HEK293 (cell line): ENCODE results near the gene LPP.

Experiments used
- CTCF ChIA-PET: fragments of 350-600 bp; formaldehyde crosslinking; extraction: SDS; loops from one replicate; lab custom pipeline; 2021; ENCODE audit warnings: antibody characterized with exemption; lab: Yijun Ruan, JAX
- POLR2A ChIA-PET: fragments of 300-600 bp; formaldehyde crosslinking; extraction: SDS; loops from one replicate; lab custom pipeline; 2020; ENCODE audit warnings: antibody characterized with exemption, inconsistent platforms; lab: Yijun Ruan, JAX
- H3K27ac ChIP-seq: fragments of 200-500 bp; sonication (Bioruptor generic); 2 replicates; pipeline ENCODE4 v1.5.1; 2014; ENCODE audit warnings: low read depth, low read length, control low read depth, inconsistent platforms; ENCODE audit errors: extremely low read depth
- H3K36me3 ChIP-seq, 2 experiments: fragments of 200-500 bp in 1 of 2; sonication (Bioruptor generic) in 1 of 2; 1 replicate in 1 of 2; 2 replicates in 1 of 2; pipeline ENCODE4 v1.5.1; 2014 to 2017; ENCODE audit warnings: inconsistent platforms in 2 of 2, low read length in 2 of 2; ENCODE audit not compliant: control insufficient read depth in 2 of 2, insufficient read depth in 1 of 2
- H3K4me1 ChIP-seq: fragments of 200-500 bp; sonication (Bioruptor generic); 2 replicates; pipeline ENCODE4 v1.5.1; 2014; ENCODE audit warnings: mild to moderate bottlenecking, low read length, inconsistent platforms; ENCODE audit not compliant: control insufficient read depth, insufficient read depth
- H3K4me3 ChIP-seq: 2 replicates; pipeline ENCODE4 v1.5.1; 2011; ENCODE audit warnings: low read depth, mild to moderate bottlenecking, control low read depth, low read length, moderate library complexity
- H3K9me3 ChIP-seq: fragments of 200-500 bp; sonication (Bioruptor generic); 2 replicates; pipeline ENCODE4 v1.5.1; 2014; ENCODE audit warnings: low read depth, low read length, inconsistent platforms; ENCODE audit not compliant: control insufficient read depth, insufficient read depth
- GLIS1 ChIP-seq: fragments of 450-650 bp; formaldehyde crosslinking; IDR thresholded peaks from 2 replicates; pipeline ENCODE4 v1.5.1; 2016; ENCODE audit warnings: missing biosample characterization, missing genetic modification characterization
- MEIS1 ChIP-seq: sonication (generic); formaldehyde crosslinking; IDR thresholded peaks from 2 replicates; pipeline ENCODE4 v1.8.1; 2022; ENCODE audit warnings: missing genetic modification reagents, mild to moderate bottlenecking, borderline replicate concordance
- MYNN ChIP-seq: fragments of 450-650 bp; formaldehyde crosslinking; IDR thresholded peaks from 2 replicates; pipeline ENCODE4 v1.5.1; 2016; ENCODE audit warnings: missing biosample characterization, missing genetic modification characterization, borderline replicate concordance
- REPIN1 ChIP-seq: fragments of 450-650 bp; formaldehyde crosslinking; IDR thresholded peaks from 2 replicates; pipeline ENCODE4 v1.5.1; 2017; ENCODE audit warnings: missing biosample characterization, missing genetic modification characterization, low read depth
- SALL2 ChIP-seq: fragments of 450-650 bp; formaldehyde crosslinking; IDR thresholded peaks from 2 replicates; pipeline ENCODE4 v1.5.0; 2017; ENCODE audit warnings: missing biosample characterization, mild to moderate bottlenecking, missing genetic modification characterization, borderline replicate concordance
- TCF7L2 ChIP-seq: IDR thresholded peaks from 2 replicates; pipeline ENCODE4 v1.6.1; 2011; ENCODE audit warnings: low read depth, mild to moderate bottlenecking, inconsistent platforms, low read length, moderate library complexity, borderline replicate concordance
- ZBTB44 ChIP-seq: fragments of 450-650 bp; IDR thresholded peaks from 2 replicates; pipeline ENCODE4 v1.5.1; 2018; ENCODE audit warnings: missing biosample characterization, mild to moderate bottlenecking, missing genetic modification characterization
- ZEB2 ChIP-seq: fragments of 450-650 bp; formaldehyde crosslinking; IDR thresholded peaks from 2 replicates; pipeline ENCODE4 v1.5.1; 2016; ENCODE audit warnings: missing biosample characterization, missing genetic modification characterization
- ZFP3 ChIP-seq: fragments of 450-650 bp; formaldehyde crosslinking; IDR thresholded peaks from 2 replicates; pipeline ENCODE4 v1.5.1; 2016; ENCODE audit warnings: low read depth, missing biosample characterization, missing genetic modification characterization
- ZNF10 ChIP-seq: fragments of 450-650 bp; formaldehyde crosslinking; IDR thresholded peaks from 2 replicates; pipeline ENCODE4 v1.5.1; 2017; ENCODE audit warnings: missing biosample characterization, missing genetic modification characterization
- ZNF138 ChIP-seq: fragments of 450-650 bp; formaldehyde crosslinking; IDR thresholded peaks from 2 replicates; pipeline ENCODE4 v1.5.1; 2016; ENCODE audit warnings: missing biosample characterization, missing genetic modification characterization, borderline replicate concordance
- ZNF169 ChIP-seq: fragments of 450-650 bp; formaldehyde crosslinking; IDR thresholded peaks from 2 replicates; pipeline ENCODE4 v1.5.1; 2016; ENCODE audit warnings: missing biosample characterization, missing genetic modification characterization
- ZNF19 ChIP-seq: fragments of 450-650 bp; formaldehyde crosslinking; IDR thresholded peaks from 2 replicates; pipeline ENCODE4; 2016; ENCODE audit warnings: missing biosample characterization, missing genetic modification characterization, low read depth
- ZNF202 ChIP-seq: fragments of 450-650 bp; formaldehyde crosslinking; IDR thresholded peaks from 2 replicates; pipeline ENCODE4 v1.5.1; 2016; ENCODE audit warnings: missing biosample characterization, missing genetic modification characterization, borderline replicate concordance
- ZNF391 ChIP-seq: fragments of 450-650 bp; formaldehyde crosslinking; IDR thresholded peaks from 2 replicates; pipeline ENCODE4 v1.5.1; 2016; ENCODE audit warnings: low read depth, missing biosample characterization, missing genetic modification characterization, borderline replicate concordance
- ZNF416 ChIP-seq: fragments of 450-650 bp; formaldehyde crosslinking; IDR thresholded peaks from 2 replicates; pipeline ENCODE4 v1.5.1; 2016; ENCODE audit warnings: missing biosample characterization, missing genetic modification characterization
- ZNF426 ChIP-seq: fragments of 450-650 bp; formaldehyde crosslinking; IDR thresholded peaks from 2 replicates; pipeline ENCODE4 v1.5.1; 2017; ENCODE audit warnings: missing biosample characterization, missing genetic modification characterization, mild to moderate bottlenecking, inconsistent platforms, moderate library complexity
- ZNF747 ChIP-seq: fragments of 450-650 bp; formaldehyde crosslinking; IDR thresholded peaks from 2 replicates; pipeline ENCODE4 v1.5.1; 2016; ENCODE audit warnings: missing biosample characterization, missing genetic modification characterization
- TF ChIP-seq, protein P1 (sequence below): fragments of 450-650 bp; formaldehyde crosslinking; IDR thresholded peaks from 2 replicates; pipeline ENCODE4 v1.5.1; 2016; ENCODE audit warnings: missing biosample characterization, missing genetic modification characterization
- TF ChIP-seq, protein P2 (sequence below): fragments of 450-650 bp; formaldehyde crosslinking; IDR thresholded peaks from 2 replicates; pipeline ENCODE4 v1.5.1; 2016; ENCODE audit warnings: missing biosample characterization, missing genetic modification characterization
- TF ChIP-seq, protein P3 (sequence below): fragments of 450-650 bp; formaldehyde crosslinking; conservative IDR thresholded peaks from 2 replicates; pipeline ENCODE4 v1.5.1; 2016; ENCODE audit warnings: low read depth, missing biosample characterization, missing genetic modification characterization

Gene LPP

DNA sequence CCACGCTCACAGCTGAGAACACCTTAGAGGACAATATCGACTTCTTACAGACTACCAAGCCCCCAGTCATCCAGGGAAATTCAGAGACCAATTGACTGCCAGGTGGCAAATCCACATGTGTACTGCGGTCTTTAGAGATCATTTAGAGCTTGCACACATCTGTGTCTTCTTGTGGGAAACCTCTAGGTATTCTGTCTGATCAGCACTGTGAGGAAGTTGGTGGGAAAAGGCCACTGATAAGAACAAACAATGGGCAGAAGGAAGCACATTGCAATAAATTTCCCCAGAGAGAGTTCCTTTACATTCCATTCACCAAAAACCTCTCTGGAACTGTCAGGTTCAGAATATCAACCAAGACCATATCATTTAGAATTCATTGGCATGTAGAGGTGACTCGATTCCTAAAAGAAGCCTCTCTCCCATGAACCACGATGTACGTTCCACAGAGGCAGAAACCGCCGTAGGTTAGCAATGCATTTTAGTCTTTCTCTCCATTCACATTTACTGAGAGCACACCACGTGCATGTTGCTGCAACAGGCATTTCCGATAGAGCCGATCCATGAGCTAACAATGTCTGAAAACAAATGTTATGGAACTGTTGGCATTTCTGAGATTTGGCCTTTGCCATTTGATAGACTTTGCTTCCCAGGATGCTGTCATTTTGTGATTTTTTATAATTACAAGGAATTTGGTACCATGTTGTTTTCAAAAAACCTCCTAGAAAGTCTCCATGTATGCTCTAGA, 730.5 kb downstream of the LPP start (continued):
- TF ChIP-seq ZNF138 (tag by site-specific recombination) (no peak), ZEB2 (no peak), MEIS1 (CRISPR knock-in tag) (no peak), ZFP3 (tag by site-specific recombination) (no peak), ZNF19 (no peak), ZNF169 (tag by site-specific recombination) (no peak)
- TF ChIP-seq, protein P1, sequence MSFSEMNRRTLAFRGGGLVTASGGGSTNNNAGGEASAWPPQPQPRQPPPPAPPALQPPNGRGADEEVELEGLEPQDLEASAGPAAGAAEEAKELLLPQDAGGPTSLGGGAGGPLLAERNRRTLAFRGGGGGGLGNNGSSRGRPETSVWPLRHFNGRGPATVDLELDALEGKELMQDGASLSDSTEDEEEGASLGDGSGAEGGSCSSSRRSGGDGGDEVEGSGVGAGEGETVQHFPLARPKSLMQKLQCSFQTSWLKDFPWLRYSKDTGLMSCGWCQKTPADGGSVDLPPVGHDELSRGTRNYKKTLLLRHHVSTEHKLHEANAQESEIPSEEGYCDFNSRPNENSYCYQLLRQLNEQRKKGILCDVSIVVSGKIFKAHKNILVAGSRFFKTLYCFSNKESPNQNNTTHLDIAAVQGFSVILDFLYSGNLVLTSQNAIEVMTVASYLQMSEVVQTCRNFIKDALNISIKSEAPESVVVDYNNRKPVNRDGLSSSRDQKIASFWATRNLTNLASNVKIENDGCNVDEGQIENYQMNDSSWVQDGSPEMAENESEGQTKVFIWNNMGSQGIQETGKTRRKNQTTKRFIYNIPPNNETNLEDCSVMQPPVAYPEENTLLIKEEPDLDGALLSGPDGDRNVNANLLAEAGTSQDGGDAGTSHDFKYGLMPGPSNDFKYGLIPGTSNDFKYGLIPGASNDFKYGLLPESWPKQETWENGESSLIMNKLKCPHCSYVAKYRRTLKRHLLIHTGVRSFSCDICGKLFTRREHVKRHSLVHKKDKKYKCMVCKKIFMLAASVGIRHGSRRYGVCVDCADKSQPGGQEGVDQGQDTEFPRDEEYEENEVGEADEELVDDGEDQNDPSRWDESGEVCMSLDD (tag by site-specific recombination): no peak

DNA sequence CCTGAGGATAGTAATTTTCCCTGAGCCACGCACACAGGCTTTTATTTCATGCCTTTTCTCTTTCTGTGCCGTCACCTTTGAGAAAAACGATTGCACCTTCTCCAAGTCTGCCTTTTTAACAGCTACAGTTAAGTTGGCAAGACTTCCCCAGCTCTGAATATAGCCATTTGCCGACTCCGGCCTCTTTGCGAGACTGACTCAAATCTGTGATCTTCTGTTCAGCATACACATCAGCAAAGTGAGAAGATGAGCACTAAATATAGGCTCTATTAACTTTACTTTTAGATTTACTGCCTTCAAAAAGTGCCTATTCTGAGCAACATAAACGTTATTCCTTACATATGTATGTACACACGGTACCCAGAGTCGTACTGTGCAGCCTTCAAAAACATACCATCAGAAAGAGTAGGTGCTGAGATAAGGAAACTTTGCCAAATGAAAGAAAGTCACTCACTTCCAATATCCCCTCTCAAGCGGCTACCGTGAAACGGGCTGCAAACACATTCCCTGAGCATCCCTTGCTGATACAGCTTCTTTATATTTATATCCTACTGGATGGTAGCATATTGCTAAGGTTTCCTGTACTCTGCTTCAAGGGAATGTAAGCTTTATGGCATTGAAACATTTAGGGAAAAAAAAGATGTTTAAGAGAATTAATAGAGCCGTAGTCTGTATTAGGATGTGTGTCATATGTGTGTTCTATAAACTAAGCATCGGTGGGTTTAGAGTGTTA, 734.5 kb downstream of the LPP start:
- TF ChIP-seq, protein P2, sequence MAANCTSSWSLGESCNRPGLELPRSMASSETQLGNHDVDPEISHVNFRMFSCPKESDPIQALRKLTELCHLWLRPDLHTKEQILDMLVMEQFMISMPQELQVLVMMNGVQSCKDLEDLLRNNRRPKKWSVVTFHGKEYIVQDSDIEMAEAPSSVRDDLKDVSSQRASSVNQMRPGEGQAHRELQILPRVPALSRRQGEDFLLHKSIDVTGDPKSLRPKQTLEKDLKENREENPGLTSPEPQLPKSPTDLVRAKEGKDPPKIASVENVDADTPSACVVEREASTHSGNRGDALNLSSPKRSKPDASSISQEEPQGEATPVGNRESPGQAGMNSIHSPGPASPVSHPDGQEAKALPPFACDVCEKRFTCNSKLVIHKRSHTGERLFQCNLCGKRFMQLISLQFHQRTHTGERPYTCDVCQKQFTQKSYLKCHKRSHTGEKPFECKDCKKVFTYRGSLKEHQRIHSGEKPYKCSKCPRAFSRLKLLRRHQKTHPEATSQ (tag by site-specific recombination): no peak
- TF ChIP-seq ZNF10 (tag by site-specific recombination) (no peak), ZNF426 (tag by site-specific recombination) (no peak), SALL2 (no peak), REPIN1 (no peak), GLIS1 (tag by site-specific recombination) (no peak), ZBTB44 (tag by site-specific recombination) (no peak), TCF7L2 (no peak)
- Histone ChIP-seq H3K27ac (no peak overlapping the region), H3K4me3 (no peak overlapping the region), H3K9me3 (no peaks in the 10 kb centered on the region), H3K4me1 (no peaks in the 10 kb centered on the region), H3K36me3 (no peaks in the 10 kb centered on the region)
- ChIA-PET CTCF (no interaction called here), POLR2A (no interaction called here)

DNA sequence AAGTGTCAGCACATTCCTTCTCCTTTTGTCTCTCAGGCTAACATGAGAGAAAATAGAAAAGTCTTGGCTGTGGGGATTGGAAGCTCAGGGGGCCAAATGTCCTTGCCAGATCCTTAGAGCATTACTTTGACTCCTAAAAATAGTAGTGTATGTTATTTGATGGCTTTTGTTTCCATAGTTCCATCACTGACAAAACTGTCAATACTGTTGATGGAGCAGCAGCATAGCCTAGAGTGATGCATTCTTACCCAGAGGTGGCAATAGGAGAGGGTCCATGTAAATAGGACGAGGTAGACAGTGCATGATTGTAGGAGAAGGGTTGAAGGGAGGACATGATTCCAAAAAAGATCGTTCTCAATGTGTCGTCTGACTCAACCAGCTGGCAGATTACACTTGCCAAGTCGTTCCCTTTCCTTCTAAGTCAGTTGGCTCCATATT, 735.1 kb downstream of the LPP start:
- Histone ChIP-seq H3K36me3 (no peaks in the 10 kb centered on the region), H3K4me3 (no peak overlapping the region), H3K27ac (no peak overlapping the region), H3K9me3 (no peaks in the 10 kb centered on the region), H3K4me1 (no peaks in the 10 kb centered on the region)
- POLR2A ChIA-PET: no interaction called here
- CTCF ChIA-PET: no interaction called here
- no peak for TF ChIP-seq MYNN (tag by site-specific recombination)
- no peak for TF ChIP-seq ZNF202 (tag by site-specific recombination)
- TF ChIP-seq ZNF391: no peak
- TF ChIP-seq, protein P3, sequence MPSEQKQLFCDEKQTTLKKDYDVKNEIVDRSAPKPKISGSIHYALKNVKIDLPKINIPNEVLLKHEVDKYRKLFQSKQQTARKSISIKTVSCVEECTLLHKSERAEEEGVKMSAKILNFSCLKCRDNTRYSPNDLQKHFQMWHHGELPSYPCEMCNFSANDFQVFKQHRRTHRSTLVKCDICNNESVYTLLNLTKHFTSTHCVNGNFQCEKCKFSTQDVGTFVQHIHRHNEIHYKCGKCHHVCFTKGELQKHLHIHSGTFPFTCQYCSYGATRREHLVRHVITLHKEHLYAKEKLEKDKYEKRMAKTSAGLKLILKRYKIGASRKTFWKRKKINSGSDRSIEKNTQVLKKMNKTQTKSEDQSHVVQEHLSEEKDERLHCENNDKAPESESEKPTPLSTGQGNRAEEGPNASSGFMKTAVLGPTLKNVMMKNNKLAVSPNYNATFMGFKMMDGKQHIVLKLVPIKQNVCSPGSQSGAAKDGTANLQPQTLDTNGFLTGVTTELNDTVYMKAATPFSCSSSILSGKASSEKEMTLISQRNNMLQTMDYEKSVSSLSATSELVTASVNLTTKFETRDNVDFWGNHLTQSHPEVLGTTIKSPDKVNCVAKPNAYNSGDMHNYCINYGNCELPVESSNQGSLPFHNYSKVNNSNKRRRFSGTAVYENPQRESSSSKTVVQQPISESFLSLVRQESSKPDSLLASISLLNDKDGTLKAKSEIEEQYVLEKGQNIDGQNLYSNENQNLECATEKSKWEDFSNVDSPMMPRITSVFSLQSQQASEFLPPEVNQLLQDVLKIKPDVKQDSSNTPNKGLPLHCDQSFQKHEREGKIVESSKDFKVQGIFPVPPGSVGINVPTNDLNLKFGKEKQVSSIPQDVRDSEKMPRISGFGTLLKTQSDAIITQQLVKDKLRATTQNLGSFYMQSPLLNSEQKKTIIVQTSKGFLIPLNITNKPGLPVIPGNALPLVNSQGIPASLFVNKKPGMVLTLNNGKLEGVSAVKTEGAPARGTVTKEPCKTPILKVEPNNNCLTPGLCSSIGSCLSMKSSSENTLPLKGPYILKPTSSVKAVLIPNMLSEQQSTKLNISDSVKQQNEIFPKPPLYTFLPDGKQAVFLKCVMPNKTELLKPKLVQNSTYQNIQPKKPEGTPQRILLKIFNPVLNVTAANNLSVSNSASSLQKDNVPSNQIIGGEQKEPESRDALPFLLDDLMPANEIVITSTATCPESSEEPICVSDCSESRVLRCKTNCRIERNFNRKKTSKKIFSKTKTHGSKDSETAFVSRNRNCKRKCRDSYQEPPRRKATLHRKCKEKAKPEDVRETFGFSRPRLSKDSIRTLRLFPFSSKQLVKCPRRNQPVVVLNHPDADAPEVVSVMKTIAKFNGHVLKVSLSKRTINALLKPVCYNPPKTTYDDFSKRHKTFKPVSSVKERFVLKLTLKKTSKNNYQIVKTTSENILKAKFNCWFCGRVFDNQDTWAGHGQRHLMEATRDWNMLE: no peak
- TF ChIP-seq ZNF416 (tag by site-specific recombination): no peak
- TF ChIP-seq ZNF747: no peak
